HepG2 (cell line): ENCODE measurements around the gene CHST13. TPM values are rescaled to one million over a fixed set of nuclear protein-coding genes. Genes with fewer than 3 reads are reported as not detected.

Experiments
- ARID3A ChIP-seq: IDR thresholded peaks from 2 replicates; pipeline ENCODE4 v1.6.1; 2012; ENCODE audit warnings: low read depth, low read length, improper control_type of control experiment
- DBP ChIP-seq: sonication (generic); formaldehyde crosslinking; IDR thresholded peaks from 2 replicates; pipeline ENCODE4 v1.4.0; 2020; ENCODE audit warnings: missing genetic modification reagents; ENCODE audit errors: not compliant biosample characterization
- ERF ChIP-seq: IDR thresholded peaks from 2 replicates; pipeline ENCODE4 v1.6.1; 2018; ENCODE audit warnings: missing biosample characterization, missing genetic modification reagents
- FIP1L1 ChIP-seq: fragments of 200-400 bp; formaldehyde crosslinking; IDR thresholded peaks from 2 replicates; pipeline ENCODE4 v1.6.1; 2018; ENCODE audit warnings: low read depth, mild to moderate bottlenecking, low read length, moderate library complexity, borderline replicate concordance; ENCODE audit not compliant: insufficient read depth
- HNF4G ChIP-seq, 2 experiments: sonication (generic) in 1 of 2; formaldehyde crosslinking in 1 of 2; IDR thresholded peaks; 2 replicates each; pipeline versions ENCODE4 v1.4.0 to v1.6.1; 2011 to 2020; ENCODE audit warnings: borderline replicate concordance in 2 of 2, low read depth in 2 of 2, mild to moderate bottlenecking in 2 of 2, low read length in 1 of 2, missing genetic modification reagents in 1 of 2, moderate library complexity in 1 of 2
- HNRNPL ChIP-seq: fragments of 200-400 bp; formaldehyde crosslinking; IDR thresholded peaks from 2 replicates; pipeline ENCODE4 v1.6.1; 2017; ENCODE audit warnings: mild to moderate bottlenecking, low read depth, low read length
- HOXA3 ChIP-seq: sonication (generic); formaldehyde crosslinking; IDR thresholded peaks from 2 replicates; pipeline ENCODE4 v1.5.0; 2020; ENCODE audit warnings: missing genetic modification reagents
- KAT2B ChIP-seq: fragments of 150-350 bp; IDR thresholded peaks from 2 replicates; pipeline ENCODE4 v1.6.1; 2014; ENCODE audit warnings: low read depth, low read length, borderline replicate concordance
- KDM2A ChIP-seq: sonication (generic); formaldehyde crosslinking; IDR thresholded peaks from 2 replicates; pipeline ENCODE4 v1.4.0; 2020; ENCODE audit warnings: low read depth, missing genetic modification reagents, borderline replicate concordance
- MYC ChIP-seq: sonication (generic); formaldehyde crosslinking; IDR thresholded peaks from 2 replicates; pipeline ENCODE4 v1.9.0; 2021; ENCODE audit warnings: missing genetic modification reagents, borderline replicate concordance
- NFKB2 ChIP-seq: sonication (generic); formaldehyde crosslinking; IDR thresholded peaks from 2 replicates; pipeline ENCODE4 v1.4.0; 2020; ENCODE audit warnings: missing genetic modification reagents, borderline replicate concordance
- ZC3H13 ChIP-seq: sonication (generic); formaldehyde crosslinking; IDR thresholded peaks from 2 replicates; pipeline ENCODE4 v1.8.1; 2023; ENCODE audit warnings: mild to moderate bottlenecking, missing genetic modification reagents, moderate library complexity
- ZNF180 ChIP-seq: sonication (generic); formaldehyde crosslinking; IDR thresholded peaks from 2 replicates; pipeline ENCODE4 v1.4.0; 2020; ENCODE audit warnings: low read depth, missing genetic modification reagents, borderline replicate concordance
- ZNF317 ChIP-seq: sonication (generic); formaldehyde crosslinking; IDR thresholded peaks from 2 replicates; pipeline ENCODE4 v1.5.0; 2020; ENCODE audit warnings: mild to moderate bottlenecking, missing genetic modification reagents
- ZNF570 ChIP-seq: sonication (generic); formaldehyde crosslinking; IDR thresholded peaks from 2 replicates; pipeline ENCODE4 v1.4.0; 2020; ENCODE audit warnings: mild to moderate bottlenecking, missing genetic modification reagents, borderline replicate concordance
- ZNF772 ChIP-seq: sonication (generic); formaldehyde crosslinking; IDR thresholded peaks from 2 replicates; pipeline ENCODE4 v1.5.0; 2020; ENCODE audit warnings: mild to moderate bottlenecking, missing genetic modification reagents
- ZNF879 ChIP-seq: sonication (generic); formaldehyde crosslinking; IDR thresholded peaks from 2 replicates; pipeline ENCODE4 v1.8.1; 2023; ENCODE audit warnings: missing genetic modification reagents
- polyA plus RNA-seq, 8 experiments: library from polyadenylated mRNA; depleted of rRNA in 3 of 8; stranded (reverse) in 7 of 8; unstranded in 1 of 8; fragments of >200 nt; fragmentation: Illumina TruSeq in 4 of 8; extraction: Trizol in 4 of 8; gene quantifications; 2 replicates each; pipeline versions ENCODE4 v1.2.1 to v1.2.3, GENCODE V29; 2011 to 2016; ENCODE audit warnings: low read depth in 4 of 8, missing spikeins in 1 of 8, mixed read lengths in 1 of 8; ENCODE audit not compliant: insufficient read depth in 1 of 8
- total RNA-seq, 5 experiments: library from RNA; depleted of rRNA; stranded (reverse); fragments of >200 nt; fragmentation: Illumina TruSeq; extraction: Trizol; gene quantifications; 2 replicates each; pipeline ENCODE4 v1.2.3, GENCODE V29; 2016; ENCODE audit warnings: low read depth in 1 of 5
- TF ChIP-seq, protein P1 (sequence below): sonication (generic); formaldehyde crosslinking; IDR thresholded peaks from 2 replicates; pipeline ENCODE4 v1.5.1; 2020; ENCODE audit warnings: mild to moderate bottlenecking, missing genetic modification reagents, borderline replicate concordance

The CHST13 gene
- total and polyA plus RNA-seq, 2 of the 13 experiments (the other 11 are each of a cell fraction or from before 2014, with no cell fraction given): 32.0 to 43.1 TPM

DNA sequence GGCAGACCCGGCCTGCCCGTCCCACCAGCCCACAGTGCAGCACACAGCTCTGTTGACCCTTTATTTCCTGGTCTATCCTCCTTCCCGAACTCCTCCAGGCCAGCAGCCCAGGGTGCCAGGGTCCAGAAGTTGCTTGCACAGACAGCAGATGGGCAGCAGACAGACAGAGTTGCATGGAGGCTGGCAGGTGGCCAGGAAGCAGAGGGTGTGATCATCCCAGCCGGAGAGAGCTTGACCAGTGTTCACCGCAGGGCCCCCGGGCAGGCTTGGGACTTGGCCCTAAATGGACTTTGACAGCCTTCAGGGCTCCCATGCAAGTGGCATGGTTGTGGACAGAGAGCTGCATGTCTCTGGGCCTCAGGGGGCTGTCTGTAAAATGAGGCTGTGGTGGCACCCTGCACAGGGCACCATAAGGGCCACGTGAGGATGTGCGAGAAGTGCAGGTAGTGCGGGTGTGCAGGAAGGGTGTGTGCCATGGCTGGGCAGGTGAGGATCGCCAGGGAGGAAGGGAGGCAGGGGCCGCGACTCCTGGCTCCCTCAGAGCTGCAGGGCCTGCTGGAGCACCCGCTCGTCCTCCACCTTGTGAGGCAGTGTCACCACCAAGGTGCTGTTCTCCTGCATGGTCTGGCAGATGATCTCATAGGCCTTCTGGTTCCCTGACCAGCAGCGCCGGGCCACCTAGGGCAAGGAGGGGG lies 42.0 kb upstream of the CHST13 start (continued):
- TF ChIP-seq, protein P1, sequence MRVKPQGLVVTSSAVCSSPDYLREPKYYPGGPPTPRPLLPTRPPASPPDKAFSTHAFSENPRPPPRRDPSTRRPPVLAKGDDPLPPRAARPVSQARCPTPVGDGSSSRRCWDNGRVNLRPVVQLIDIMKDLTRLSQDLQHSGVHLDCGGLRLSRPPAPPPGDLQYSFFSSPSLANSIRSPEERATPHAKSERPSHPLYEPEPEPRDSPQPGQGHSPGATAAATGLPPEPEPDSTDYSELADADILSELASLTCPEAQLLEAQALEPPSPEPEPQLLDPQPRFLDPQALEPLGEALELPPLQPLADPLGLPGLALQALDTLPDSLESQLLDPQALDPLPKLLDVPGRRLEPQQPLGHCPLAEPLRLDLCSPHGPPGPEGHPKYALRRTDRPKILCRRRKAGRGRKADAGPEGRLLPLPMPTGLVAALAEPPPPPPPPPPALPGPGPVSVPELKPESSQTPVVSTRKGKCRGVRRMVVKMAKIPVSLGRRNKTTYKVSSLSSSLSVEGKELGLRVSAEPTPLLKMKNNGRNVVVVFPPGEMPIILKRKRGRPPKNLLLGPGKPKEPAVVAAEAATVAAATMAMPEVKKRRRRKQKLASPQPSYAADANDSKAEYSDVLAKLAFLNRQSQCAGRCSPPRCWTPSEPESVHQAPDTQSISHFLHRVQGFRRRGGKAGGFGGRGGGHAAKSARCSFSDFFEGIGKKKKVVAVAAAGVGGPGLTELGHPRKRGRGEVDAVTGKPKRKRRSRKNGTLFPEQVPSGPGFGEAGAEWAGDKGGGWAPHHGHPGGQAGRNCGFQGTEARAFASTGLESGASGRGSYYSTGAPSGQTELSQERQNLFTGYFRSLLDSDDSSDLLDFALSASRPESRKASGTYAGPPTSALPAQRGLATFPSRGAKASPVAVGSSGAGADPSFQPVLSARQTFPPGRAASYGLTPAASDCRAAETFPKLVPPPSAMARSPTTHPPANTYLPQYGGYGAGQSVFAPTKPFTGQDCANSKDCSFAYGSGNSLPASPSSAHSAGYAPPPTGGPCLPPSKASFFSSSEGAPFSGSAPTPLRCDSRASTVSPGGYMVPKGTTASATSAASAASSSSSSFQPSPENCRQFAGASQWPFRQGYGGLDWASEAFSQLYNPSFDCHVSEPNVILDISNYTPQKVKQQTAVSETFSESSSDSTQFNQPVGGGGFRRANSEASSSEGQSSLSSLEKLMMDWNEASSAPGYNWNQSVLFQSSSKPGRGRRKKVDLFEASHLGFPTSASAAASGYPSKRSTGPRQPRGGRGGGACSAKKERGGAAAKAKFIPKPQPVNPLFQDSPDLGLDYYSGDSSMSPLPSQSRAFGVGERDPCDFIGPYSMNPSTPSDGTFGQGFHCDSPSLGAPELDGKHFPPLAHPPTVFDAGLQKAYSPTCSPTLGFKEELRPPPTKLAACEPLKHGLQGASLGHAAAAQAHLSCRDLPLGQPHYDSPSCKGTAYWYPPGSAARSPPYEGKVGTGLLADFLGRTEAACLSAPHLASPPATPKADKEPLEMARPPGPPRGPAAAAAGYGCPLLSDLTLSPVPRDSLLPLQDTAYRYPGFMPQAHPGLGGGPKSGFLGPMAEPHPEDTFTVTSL (CRISPR knock-in tag): 0 out of 2 replicates have a peak, but pooled peaks have one; percentile 27
- TF ChIP-seq FIP1L1 (no peak), HNRNPL (peak; percentile 89), KDM2A (CRISPR knock-in tag) (peak; percentile 29; the same call in 1 of the 2 replicates), MYC (CRISPR knock-in tag) (peak; percentile 49; the same call in 1 of the 2 replicates), KAT2B (no peak), ZNF879 (CRISPR knock-in tag) (no peak), ARID3A (no peak), HOXA3 (CRISPR knock-in tag) (peak; percentile 32; the same call in 1 of the 2 replicates), ZC3H13 (CRISPR knock-in tag) (0 out of 2 replicates have a peak, but pooled peaks have one; percentile 49), ZNF570 (CRISPR knock-in tag) (no peak), DBP (CRISPR knock-in tag) (no peak), ERF (CRISPR knock-in tag) (no peak), ZNF317 (CRISPR knock-in tag) (peak; percentile 60), ZNF180 (CRISPR knock-in tag) (no peak), HNF4G (IDR thresholded peaks at IDR 0.05; ENCODE audit: borderline replicate concordance, low read depth, low read length) (peak; percentile 65; the same call in 1 of the 2 replicates), HNF4G (CRISPR knock-in tag; IDR thresholded peaks at IDR 0.05; ENCODE audit: borderline replicate concordance, low read depth) (peak; percentile 50; the same call in 1 of the 2 replicates), NFKB2 (CRISPR knock-in tag) (peak; percentile 44; the same call in 1 of the 2 replicates), ZNF772 (CRISPR knock-in tag) (peak; percentile 24; the same call in 1 of the 2 replicates)
